A673 (cell line): ENCODE data around the gene TIMM29. TPM values are rescaled to one million over a fixed set of nuclear protein-coding genes. Genes with fewer than 3 reads are reported as not detected.

Experiments used
- BruUV-seq: library from RNA; stranded (reverse); fragments of 400-500 nt; replicated peaks from 2 replicates; lab custom pipeline; 2021; lab: Mats Ljungman, UMichigan
- CTCF ChIA-PET: fragments of 300-600 bp; sonication (Branson Sonifier 250); formaldehyde crosslinking; loops from one replicate; lab custom pipeline; 2022; ENCODE audit warnings: antibody characterized with exemption; lab: Charles Lee
- POLR2A ChIA-PET: fragments of 300-600 bp; sonication (Branson Sonifier 250); formaldehyde crosslinking; loops from one replicate; lab custom pipeline; 2022; ENCODE audit warnings: antibody characterized with exemption; ENCODE audit not compliant: low non-redundant PET; lab: Charles Lee
- DNase-seq: peaks from one replicate; pipeline ENCODE4 v3.0.0-alpha.2; 2015; ENCODE audit warnings: low spot score
- H3K27ac ChIP-seq: fragments of 200-600 bp; sonication (generic); 2 replicates; pipeline ENCODE4 v1.5.1; 2016; ENCODE audit warnings: mixed run types, low read depth, mild to moderate bottlenecking, mixed read lengths, antibody characterized with exemption, low read length; ENCODE audit not compliant: poor library complexity, severe bottlenecking
- H3K27me3 ChIP-seq: fragments of 200-600 bp; sonication (generic); replicated peaks from 2 replicates; pipeline ENCODE4 v1.6.1; 2017; ENCODE audit warnings: mixed run types, low read depth, mild to moderate bottlenecking, mixed read lengths, antibody characterized with exemption, low read length; ENCODE audit not compliant: insufficient read depth, poor library complexity
- H3K36me3 ChIP-seq: fragments of 200-600 bp; sonication (generic); 2 replicates; pipeline ENCODE4 v1.6.1; 2016; ENCODE audit warnings: mixed run types, mild to moderate bottlenecking, mixed read lengths, antibody characterized with exemption, low read length; ENCODE audit not compliant: insufficient read depth, poor library complexity, severe bottlenecking
- H3K4me1 ChIP-seq: fragments of 200-600 bp; sonication (generic); 2 replicates; pipeline ENCODE4 v1.6.1; 2017; ENCODE audit warnings: mixed run types, mild to moderate bottlenecking, mixed read lengths, antibody characterized with exemption, low read length; ENCODE audit not compliant: insufficient read depth, poor library complexity, severe bottlenecking
- H3K4me3 ChIP-seq: fragments of 200-600 bp; sonication (generic); 2 replicates; pipeline ENCODE4 v1.5.1; 2016; ENCODE audit warnings: low read depth, mixed run types, mild to moderate bottlenecking, mixed read lengths, low read length; ENCODE audit not compliant: poor library complexity, severe bottlenecking
- H3K9me3 ChIP-seq: fragments of 200-600 bp; sonication (generic); 2 replicates; pipeline ENCODE4 v1.6.1; 2016; ENCODE audit warnings: mixed run types, low read depth, mild to moderate bottlenecking, mixed read lengths, antibody characterized with exemption, low read length; ENCODE audit not compliant: poor library complexity, severe bottlenecking
- EZH2 ChIP-seq: fragments of 200-600 bp; sonication (generic); IDR thresholded peaks from 2 replicates; pipeline ENCODE4 v1.6.1; 2017; ENCODE audit warnings: borderline replicate concordance, low read depth, mild to moderate bottlenecking, mixed read lengths, antibody characterized with exemption, low read length; ENCODE audit not compliant: poor library complexity, severe bottlenecking
- intact Hi-C: fragments of 100-400 bp; cut with micrococcal nuclease; formaldehyde crosslinking; loops from one replicate; pipeline ENCODE4 v1.10.0; 2022; ENCODE audit not compliant: unreplicated experiment
- total RNA-seq: library from RNA; stranded (reverse); gene quantifications from 2 replicates; pipeline ENCODE4 v1.2.3, GENCODE V29; 2021
- TF ChIP-seq, protein P1 (sequence below): fragments of 300-800, 200-600 bp; sonication (generic); conservative IDR thresholded peaks from 2 replicates; pipeline ENCODE4 v1.5.1; 2017; ENCODE audit warnings: low read depth, mild to moderate bottlenecking, antibody characterized with exemption, low read length, moderate library complexity, mixed read lengths

The TIMM29 gene
- total RNA-seq, 1 experiment from 2014 or later = 30.0 TPM

DNA sequence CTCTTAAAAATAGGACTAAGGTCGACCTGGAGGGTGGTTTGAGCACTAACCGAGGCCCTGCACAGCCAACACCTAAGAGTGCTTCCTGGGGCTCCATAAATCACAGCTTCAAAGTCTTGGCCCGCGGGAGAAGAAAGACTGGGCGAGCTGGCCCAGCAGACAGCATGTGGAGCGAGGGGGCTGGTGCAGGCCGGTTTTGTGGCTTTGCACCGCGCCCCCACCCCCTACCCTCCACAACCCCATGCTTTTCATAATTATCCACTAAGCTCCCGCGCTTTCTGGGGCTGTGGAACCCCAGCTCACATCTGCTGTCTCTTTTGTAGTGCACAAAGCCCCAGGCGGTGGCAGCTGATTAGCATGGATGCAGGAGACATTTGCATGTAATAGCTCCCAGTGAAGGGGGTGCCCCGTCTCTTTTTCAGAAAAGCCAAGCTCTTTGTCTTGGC is 40.2 kb upstream of the TIMM29 start:
- DNase-seq = peak; percentile 82
- H3K4me1 ChIP-seq = peaks cover 44% of the 10 kb centered on the region
- CTCF ChIA-PET = interaction anchor here (0.5 to 1.8 kb wide), 5 partner anchors 15 to 182 kb away, joined by 3 to 9 read pairs (median 4); partner anchors contain the start of gene CARM1

DNA sequence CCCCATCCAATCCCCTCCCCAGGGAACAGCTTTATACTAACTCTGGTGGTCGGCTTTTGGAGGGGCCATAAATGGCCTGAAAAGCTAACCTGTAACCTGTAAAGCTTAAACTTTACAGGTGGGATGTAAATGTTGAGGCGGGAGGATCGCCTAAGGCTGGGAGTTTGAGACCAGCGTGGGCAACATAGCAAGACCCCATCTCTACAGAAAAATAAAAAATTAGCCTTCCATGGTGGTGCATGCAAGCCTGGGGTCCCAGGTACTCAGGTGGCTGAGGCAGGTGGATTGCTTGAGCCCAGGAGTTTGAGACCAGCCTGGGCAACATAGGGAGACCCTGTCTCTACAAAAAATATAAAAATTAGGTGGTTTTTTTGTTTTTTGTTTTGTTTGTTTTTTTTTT is 38.7 kb upstream of the TIMM29 start:
- no peak overlapping the region for H3K4me3 ChIP-seq
- H3K9me3 ChIP-seq = no peaks in the 10 kb centered on the region
- no peak for DNase-seq
- intact Hi-C loops = no loop called here
- H3K27ac ChIP-seq = no peak overlapping the region
- H3K27me3 ChIP-seq = no peaks in the 10 kb centered on the region
- peaks cover 45% of the 10 kb centered on the region for H3K4me1 ChIP-seq
- H3K36me3 ChIP-seq = no peaks in the 10 kb centered on the region
- CTCF ChIA-PET = interaction anchor here (0.7 kb wide), 1 partner anchor 17 kb away, joined by 4 read pairs; no protein-coding TSS in a partner anchor
- TF ChIP-seq, protein P1, sequence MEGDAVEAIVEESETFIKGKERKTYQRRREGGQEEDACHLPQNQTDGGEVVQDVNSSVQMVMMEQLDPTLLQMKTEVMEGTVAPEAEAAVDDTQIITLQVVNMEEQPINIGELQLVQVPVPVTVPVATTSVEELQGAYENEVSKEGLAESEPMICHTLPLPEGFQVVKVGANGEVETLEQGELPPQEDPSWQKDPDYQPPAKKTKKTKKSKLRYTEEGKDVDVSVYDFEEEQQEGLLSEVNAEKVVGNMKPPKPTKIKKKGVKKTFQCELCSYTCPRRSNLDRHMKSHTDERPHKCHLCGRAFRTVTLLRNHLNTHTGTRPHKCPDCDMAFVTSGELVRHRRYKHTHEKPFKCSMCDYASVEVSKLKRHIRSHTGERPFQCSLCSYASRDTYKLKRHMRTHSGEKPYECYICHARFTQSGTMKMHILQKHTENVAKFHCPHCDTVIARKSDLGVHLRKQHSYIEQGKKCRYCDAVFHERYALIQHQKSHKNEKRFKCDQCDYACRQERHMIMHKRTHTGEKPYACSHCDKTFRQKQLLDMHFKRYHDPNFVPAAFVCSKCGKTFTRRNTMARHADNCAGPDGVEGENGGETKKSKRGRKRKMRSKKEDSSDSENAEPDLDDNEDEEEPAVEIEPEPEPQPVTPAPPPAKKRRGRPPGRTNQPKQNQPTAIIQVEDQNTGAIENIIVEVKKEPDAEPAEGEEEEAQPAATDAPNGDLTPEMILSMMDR = no peak
- TF ChIP-seq EZH2 = no peak
- BruUV-seq = no TSS peak
- POLR2A ChIA-PET = interaction anchor here (0.7 kb wide), 1 partner anchor 52 kb away, joined by 12 read pairs; no protein-coding TSS in a partner anchor

More for the DNA sequence above, 40.2 kb upstream of the TIMM29 start:
- TF ChIP-seq, protein P1 = no peak
- Histone ChIP-seq H3K27me3 (no peaks in the 10 kb centered on the region), H3K9me3 (no peaks in the 10 kb centered on the region), H3K36me3 (no peaks in the 10 kb centered on the region), H3K4me3 (no peak overlapping the region), H3K27ac (peak overlapping the region; percentile 76)
- POLR2A ChIA-PET = interaction anchor here (0.5 kb wide), 1 partner anchor 196 kb away, joined by 13 read pairs; no protein-coding TSS in a partner anchor
- intact Hi-C loops = no loop called here
- no TSS peak for BruUV-seq

DNA sequence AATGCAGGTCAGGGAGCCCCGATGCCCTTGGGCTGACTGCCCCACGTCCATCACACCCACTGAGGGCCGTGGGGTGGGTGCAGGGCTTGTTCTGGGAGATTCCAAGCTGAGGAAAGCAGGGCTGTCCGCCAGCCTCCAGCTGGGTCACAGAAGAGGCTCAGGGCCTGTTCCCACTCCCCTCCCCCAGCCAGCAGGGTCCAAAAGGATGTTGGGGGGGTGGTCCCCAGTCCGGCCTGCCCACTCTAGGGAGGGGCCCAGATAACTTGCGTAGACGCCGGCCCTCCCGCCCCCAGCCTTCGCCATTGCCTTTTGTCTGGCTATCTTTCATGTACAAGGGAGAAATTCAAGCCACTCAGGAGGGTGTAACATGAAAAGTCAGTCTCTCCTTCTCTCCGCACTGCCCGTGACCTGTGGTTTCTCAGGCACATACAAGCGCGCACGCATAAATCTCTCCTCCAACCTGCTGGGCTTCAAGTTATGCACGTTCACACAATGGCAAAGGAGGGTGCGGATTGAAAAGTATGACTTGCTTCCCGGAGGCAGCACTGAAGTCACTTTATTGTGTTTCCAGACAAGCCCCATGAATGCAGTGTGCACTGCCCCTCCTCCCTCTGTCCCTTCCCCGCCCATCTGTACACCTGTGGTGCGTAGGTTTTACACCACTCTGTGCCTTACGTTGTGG is 37.1 kb upstream of the TIMM29 start:
- peak overlapping the region; percentile 42 for H3K27ac ChIP-seq
- no TSS peak for BruUV-seq
- ChIA-PET POLR2A (no interaction called here), CTCF (no interaction called here)
- peaks cover 29% of the 10 kb centered on the region for H3K4me1 ChIP-seq
- H3K4me3 ChIP-seq = no peak overlapping the region
- no peaks in the 10 kb centered on the region for H3K27me3 ChIP-seq
- intact Hi-C loops = no loop called here
- H3K9me3 ChIP-seq = no peaks in the 10 kb centered on the region
- TF ChIP-seq, protein P1 = no peak
- TF ChIP-seq EZH2 = no peak
- H3K36me3 ChIP-seq = no peaks in the 10 kb centered on the region
- DNase-seq = no peak
